ENCODE data around the gene CSNK1G2. TPM values are rescaled to one million over a fixed set of nuclear protein-coding genes. Genes with fewer than 3 reads are reported as not detected.
"Not testable (repeated sequence)": the region's sequence is repeated elsewhere in the genome, so short reads cannot be mapped to it uniquely, and the experiment has no call there.

The CSNK1G2 gene
- total RNA-seq, 6 experiments from 2014 or later: 44.8 to 52.0 (median 51.1) TPM

GRCh38 chr19:1986357-1987162, 45.6 kb downstream of the CSNK1G2 start:
- no peak for DNase-seq
- Mint-ChIP-seq H3K36me3 (ENCODE audit: low read depth) (peaks cover 5% of the 10 kb centered on the region), H3K27ac (no peak overlapping the region), H3K4me3 (no peak overlapping the region), H3K9me3 (no peaks in the 10 kb centered on the region), H3K4me1 (ENCODE audit: low read depth) (no peaks in the 10 kb centered on the region), H3K27me3 (ENCODE audit: insufficient read depth) (peaks cover 4% of the 10 kb centered on the region; the same call in 1 of the 2 replicates)
- TF ChIP-seq, protein P1, sequence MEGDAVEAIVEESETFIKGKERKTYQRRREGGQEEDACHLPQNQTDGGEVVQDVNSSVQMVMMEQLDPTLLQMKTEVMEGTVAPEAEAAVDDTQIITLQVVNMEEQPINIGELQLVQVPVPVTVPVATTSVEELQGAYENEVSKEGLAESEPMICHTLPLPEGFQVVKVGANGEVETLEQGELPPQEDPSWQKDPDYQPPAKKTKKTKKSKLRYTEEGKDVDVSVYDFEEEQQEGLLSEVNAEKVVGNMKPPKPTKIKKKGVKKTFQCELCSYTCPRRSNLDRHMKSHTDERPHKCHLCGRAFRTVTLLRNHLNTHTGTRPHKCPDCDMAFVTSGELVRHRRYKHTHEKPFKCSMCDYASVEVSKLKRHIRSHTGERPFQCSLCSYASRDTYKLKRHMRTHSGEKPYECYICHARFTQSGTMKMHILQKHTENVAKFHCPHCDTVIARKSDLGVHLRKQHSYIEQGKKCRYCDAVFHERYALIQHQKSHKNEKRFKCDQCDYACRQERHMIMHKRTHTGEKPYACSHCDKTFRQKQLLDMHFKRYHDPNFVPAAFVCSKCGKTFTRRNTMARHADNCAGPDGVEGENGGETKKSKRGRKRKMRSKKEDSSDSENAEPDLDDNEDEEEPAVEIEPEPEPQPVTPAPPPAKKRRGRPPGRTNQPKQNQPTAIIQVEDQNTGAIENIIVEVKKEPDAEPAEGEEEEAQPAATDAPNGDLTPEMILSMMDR (IDR thresholded peaks at IDR 0.05): no peak

DNA sequence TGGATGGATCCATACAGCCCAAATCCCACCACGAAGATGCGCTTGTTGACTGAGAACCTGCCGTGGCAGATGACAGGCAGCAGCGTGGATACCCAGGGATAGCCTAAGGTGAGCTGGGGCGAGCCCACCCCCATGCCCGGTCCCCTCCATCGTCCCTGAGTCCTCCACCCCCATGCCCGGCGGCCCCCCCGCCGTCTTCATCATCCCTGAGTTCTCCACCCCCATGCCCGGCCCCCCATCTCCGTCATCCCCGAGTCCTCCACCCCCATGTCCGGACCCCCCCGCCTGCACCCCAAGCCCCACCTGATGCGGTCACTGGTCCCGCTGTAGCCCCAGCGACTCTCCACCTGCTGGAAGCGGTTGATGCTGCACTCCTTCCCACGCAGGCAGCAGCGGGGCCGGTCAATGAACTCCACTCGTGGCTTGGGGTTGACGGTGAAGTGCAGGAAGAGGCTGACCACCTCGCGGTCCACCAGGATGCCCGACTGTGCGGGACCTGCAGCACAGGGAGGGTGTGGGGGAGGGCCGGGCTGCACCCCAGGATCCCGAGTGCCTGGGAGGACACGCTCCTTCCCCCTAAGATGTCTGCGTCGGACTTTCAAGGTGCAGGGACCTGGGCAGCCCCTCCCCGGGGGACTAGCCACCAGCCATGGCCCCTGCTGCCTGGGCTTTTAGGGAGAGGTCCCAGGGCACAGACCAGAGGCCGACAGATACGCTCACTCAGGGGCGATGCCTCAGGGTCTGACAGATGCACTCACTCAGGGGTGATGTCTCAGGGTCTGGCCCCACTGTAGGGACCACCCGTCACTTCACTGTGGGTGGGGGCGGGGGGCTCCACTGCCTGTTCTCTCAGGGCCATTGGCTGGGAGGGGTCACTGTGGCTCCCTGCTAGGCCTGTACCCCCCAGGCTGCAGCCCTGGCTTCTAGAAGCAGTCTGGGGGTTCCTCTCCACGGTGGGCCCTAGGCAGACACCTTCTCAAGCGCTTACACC, 46.5 kb downstream of the CSNK1G2 start:
- TF ChIP-seq, protein P1 (IDR thresholded peaks at IDR 0.05): no peak
- H3K4me1 Mint-ChIP-seq (ENCODE audit: low read depth): no peaks in the 10 kb centered on the region
- peaks cover 2% of the 10 kb centered on the region; the same call in 1 of the 2 replicates for H3K27me3 Mint-ChIP-seq (ENCODE audit: insufficient read depth)
- no peak overlapping the region for H3K4me3 Mint-ChIP-seq
- peaks cover 5% of the 10 kb centered on the region for H3K36me3 Mint-ChIP-seq (ENCODE audit: low read depth)
- no peak for DNase-seq
- H3K27ac Mint-ChIP-seq: no peak overlapping the region
- no peaks in the 10 kb centered on the region for H3K9me3 Mint-ChIP-seq

- H3K9me3 Mint-ChIP-seq; H3K36me3 Mint-ChIP-seq (ENCODE audit: low read depth); H3K27ac Mint-ChIP-seq; H3K27me3 Mint-ChIP-seq (ENCODE audit: insufficient read depth); H3K4me3 Mint-ChIP-seq; H3K4me1 Mint-ChIP-seq (ENCODE audit: low read depth); DNase-seq: not testable (repeated sequence)
Measured at GRCh38 chr19:1988464-1988863, 47.5 kb downstream of the CSNK1G2 start.

GRCh38 chr19:1989513-1990229, 48.7 kb downstream of the CSNK1G2 start:
- TF ChIP-seq, protein P1 (IDR thresholded peaks at IDR 0.05): no peak
- Mint-ChIP-seq H3K4me1 (ENCODE audit: low read depth) (no peaks in the 10 kb centered on the region), H3K27me3 (ENCODE audit: insufficient read depth) (peaks cover 2% of the 10 kb centered on the region; the same call in 1 of the 2 replicates), H3K36me3 (ENCODE audit: low read depth) (peaks cover 6% of the 10 kb centered on the region; the same call in 1 of the 2 replicates), H3K4me3 (no peak overlapping the region), H3K27ac (no peak overlapping the region), H3K9me3 (no peaks in the 10 kb centered on the region)
- DNase-seq: no peak

GRCh38 chr19:1990230-1991017, 49.5 kb downstream of the CSNK1G2 start:
- Mint-ChIP-seq H3K36me3 (ENCODE audit: low read depth) (peaks cover 6% of the 10 kb centered on the region; the same call in 1 of the 2 replicates), H3K4me1 (ENCODE audit: low read depth) (no peaks in the 10 kb centered on the region), H3K27ac (no peak overlapping the region), H3K27me3 (ENCODE audit: insufficient read depth) (no peaks in the 10 kb centered on the region), H3K4me3 (no peak overlapping the region), H3K9me3 (no peaks in the 10 kb centered on the region)
- TF ChIP-seq, protein P1 (IDR thresholded peaks at IDR 0.05): no peak
- no peak for DNase-seq
